Heart right ventricle (tissue), 16 donors: ENCODE results near the gene LBHD2. TPM values are rescaled to one million over a fixed set of nuclear protein-coding genes. Genes with fewer than 3 reads are reported as not detected.

Experiments
- ATAC-seq, 8 donors: fragments of 200-7000 bp; cut with Tn5 transposase; one replicate each; pipeline ENCODE4 v1.9.1; 2020; ENCODE audit warnings: mild to moderate bottlenecking in 8 of 8, moderate library complexity in 8 of 8, moderate number of reproducible peaks in 1 of 8
- DNase-seq, 2 donors: peaks; one replicate each; pipeline ENCODE4 v3.0.0-alpha.2; 2020
- H3K27ac ChIP-seq, 10 donors: fragments of 200-600 bp; sonication (generic) in 2 of 10; one replicate each; pipeline versions ENCODE4 v1.5.0 to v1.8.0; 2020 to 2022; ENCODE audit warnings: mild to moderate bottlenecking in 3 of 10
- H3K27me3 ChIP-seq, 7 donors: fragments of 200-600 bp; one replicate each; pipeline ENCODE4 v1.8.0; 2021 to 2022; ENCODE audit warnings: mild to moderate bottlenecking in 2 of 7
- H3K36me3 ChIP-seq, 9 donors: fragments of 200-600 bp; sonication (generic) in 1 of 9; one replicate each; pipeline versions ENCODE4 v1.5.0 to v1.8.0; 2020 to 2022; ENCODE audit warnings: mild to moderate bottlenecking in 2 of 9
- H3K4me1 ChIP-seq, 9 donors: fragments of 200-600 bp; sonication (generic) in 1 of 9; one replicate each; pipeline versions ENCODE4 v1.5.0 to v1.8.0; 2020 to 2022; ENCODE audit warnings: mild to moderate bottlenecking in 4 of 9
- H3K4me3 ChIP-seq, 10 donors: fragments of 200-600 bp; sonication (generic) in 2 of 10; one replicate each; pipeline versions ENCODE4 v1.5.0 to v1.8.0; 2020 to 2022; ENCODE audit warnings: mild to moderate bottlenecking in 7 of 10, moderate library complexity in 2 of 10
- H3K9me3 ChIP-seq, 11 donors: fragments of 200-600 bp in 10 of 11; sonication (generic) in 2 of 11; one replicate each; pipeline versions ENCODE4 v1.5.0 to v1.8.0; 2013 to 2022; ENCODE audit warnings: mild to moderate bottlenecking in 2 of 11, control low read depth in 1 of 11, moderate library complexity in 1 of 11
- CTCF ChIP-seq, 9 donors: fragments of 200-600 bp; sonication (generic) in 2 of 9; IDR thresholded peaks; one replicate each; pipeline versions ENCODE4 v1.5.0 to v1.8.0; 2021 to 2022; ENCODE audit warnings: antibody characterized with exemption in 9 of 9, mild to moderate bottlenecking in 5 of 9, moderate library complexity in 1 of 9
- WGBS, 2 donors: extraction: QIAGEN DNeasy Blood & Tissue Kit; methylation state at CpG; one replicate each; pipeline ENCODE4 v1.1.7; 2013; ENCODE audit warnings: inconsistent platforms in 1 of 2; 5-methylcytosine and 5-hydroxymethylcytosine counted together
- intact Hi-C, 10 donors: fragments of 100-400 bp; cut with DNase I; formaldehyde crosslinking; loops; one replicate each; pipeline versions ENCODE4 v1.11.1 to v1.14.2; 2022
- polyA plus RNA-seq, 2 donors: library from polyadenylated mRNA; stranded (reverse); fragments of 200-250 nt; gene quantifications; one replicate each; pipeline ENCODE4 v1.2.3, GENCODE V29; 2013
- total RNA-seq, 10 donors: library from RNA; stranded (reverse); fragmentation: NEBNext Ultra II Directional in 3 of 10; extraction: Animal tissue kit (Norgen Biotek cat#: 25700) in 3 of 10; gene quantifications; one replicate each; pipeline versions ENCODE4 v1.2.1 to v1.2.4, GENCODE V29; 2021 to 2023
- donor health status: Arrhythmogenic right ventricular cardiomyopathy.
- donor health status: ischemic (EF 13 %, LVEDD 7.1; RV severe dilation, severe dysfunction).
- donor health status: healthy with polysubstance abuse.
- donor health status: DM: no; HTN: yes; CAD: no.
- donor health status: DM: no; HTN: no; CAD: no.
- donor health status: ischemic (EF 25% LVEDD 6.9; RV normal size, moderate dysfunction).
- donor health status: ischemic (EF 25% LVEDD 5.7; RV mildly dilated, moderate dysfunction).
- donor health status: healthy.
- donor health status: DM: yes; HTN: yes; CAD: no.
- donor health status: Ischemic cardiomyopathy.
- donor health status: ischemic (EF 35%, LVEDD 5.7; RV mildly dilated, moderate dysfunction).
- donor health status: nonischemic (EF 11% LVEDD 7.7; RV severe dilation, severe dysfunction).
- donor health status: DM: yes; HTN: yes; CAD: no.
- donor health status: PGD.
- donor health status: ischemic (EF 29% LVEDD 5.4; RV normal size, mild dysfunction).
- donor health status: nonischemic (EF 23%, LVEDD 6.1; RV moderate dilation, normal function).

LBHD2 gene
- total and polyA plus RNA-seq, 12 donors = 0.19 TPM; not detected in 11

GRCh38 chr14:103122585-103122946 is 38.6 kb downstream of the LBHD2 start:
- Histone ChIP-seq H3K9me3 (no peaks in the 10 kb centered on the region), H3K27ac (peak overlapping the region; percentile 64 to 99 (median 97)), H3K4me3 (peak overlapping the region; percentile 56 to 98 (median 88)), H3K27me3 (peaks cover 0 to 6% (median 0%) of the 10 kb centered on the region in 7 donors), H3K4me1 (peaks cover 27 to 90% (median 75%) of the 10 kb centered on the region in 9 donors), H3K36me3 (peaks cover 0 to 15% (median 0%) of the 10 kb centered on the region in 9 donors)
- TF ChIP-seq CTCF (IDR thresholded peaks at IDR 0.05) = no peak
- ATAC-seq (peak in 5 of 8 donors; percentile 0 to 13 (median 1)), DNase-seq (peak in 1 of 2 donors; percentile 34)
- WGBS, 2 donors = 19 to 27% methylated on average over 15 of the region's 15 CpGs
- intact Hi-C loops = loop anchor here in 1 of 10 donors (5.0 kb wide), 1 partner anchor 45 kb away; no protein-coding TSS in a partner anchor

- peak within 1 kb of the TSS; percentile 56 to 98 (median 88) for H3K4me3 ChIP-seq
- ATAC-seq (peak; percentile 38 to 76 (median 57)), DNase-seq (peak; percentile 67 to 81)
- H3K4me1 ChIP-seq = peaks cover 30 to 93% (median 77%) of the 10 kb centered on the region in 9 donors
- H3K27me3 ChIP-seq = peaks cover 0 to 6% (median 0%) of the 10 kb centered on the region in 7 donors
- WGBS, 2 donors = 0 to 1% methylated on average over 66 to 74 of the region's 74 CpGs
- H3K36me3 ChIP-seq = peaks cover 0 to 20% (median 0%) of the 10 kb centered on the region in 9 donors
- TF ChIP-seq CTCF (IDR thresholded peaks at IDR 0.05) = no peak
- H3K27ac ChIP-seq = peak within 1 kb of the TSS; percentile 64 to 99 (median 97)
- no peaks in the 10 kb centered on the region for H3K9me3 ChIP-seq
- intact Hi-C loops = loop anchor here in 1 of 10 donors (5.0 kb wide), 1 partner anchor 46 kb away; no protein-coding TSS in a partner anchor
Measured at GRCh38 chr14:103122947-103123633, 39.1 kb downstream of the LBHD2 start, which contains the start of gene TNFAIP2. Gene TNFAIP2 (plus strand): TSS chr14:103123461. CDS start chr14:103126458, 2,997 bp downstream.

- Histone ChIP-seq H3K4me1 (peaks cover 37 to 93% (median 77%) of the 10 kb centered on the region in 9 donors), H3K9me3 (no peaks in the 10 kb centered on the region), H3K36me3 (peaks cover 0 to 28% (median 0%) of the 10 kb centered on the region in 9 donors), H3K27me3 (peaks cover 0 to 6% (median 0%) of the 10 kb centered on the region in 7 donors), H3K27ac (peak overlapping the region; percentile 64 to 99 (median 97)), H3K4me3 (peak overlapping the region; percentile 56 to 98 (median 88))
- DNase-seq (peak; percentile 51 to 72), ATAC-seq (peak; percentile 8 to 29 (median 16))
- TF ChIP-seq CTCF (IDR thresholded peaks at IDR 0.05) = peak in 8 of 9 donors; percentile 25 to 65 (median 53)
- WGBS, 2 donors = 21% methylated on average over 44 to 48 of the region's 48 CpGs
- intact Hi-C loops = loop anchor here in 1 of 10 donors (5.0 kb wide), 1 partner anchor 47 kb away; no protein-coding TSS in a partner anchor
Measured at GRCh38 chr14:103123634-103124500, 39.9 kb downstream of the LBHD2 start.
